Measurements from ENCODE around the gene AGAP1. TPM values are rescaled to one million over a fixed set of nuclear protein-coding genes. Genes with fewer than 3 reads are reported as not detected.

The AGAP1 gene
- total RNA-seq, 1 donor from 2014 or later: 39.4 TPM

- DNase-seq (ENCODE audit: low read depth) (no peak), FAIRE-seq (no peak)
- Histone ChIP-seq H3K27me3 (ENCODE audit: insufficient read depth, low read length) (no peaks in the 10 kb centered on the region), H2AFZ (ENCODE audit: low read depth, low read length) (no peak overlapping the region), H3K9me3 (ENCODE audit: insufficient read depth, low read depth, low read length) (no peaks in the 10 kb centered on the region), H4K20me1 (ENCODE audit: insufficient read depth, low read length) (peaks cover 74% of the 10 kb centered on the region), H3K79me2 (ENCODE audit: insufficient read depth, low read length) (peaks cover 11% of the 10 kb centered on the region), H3K4me1 (ENCODE audit: insufficient read depth, low read length) (no peaks in the 10 kb centered on the region), H3K36me3 (ENCODE audit: insufficient read depth, low read length) (no peaks in the 10 kb centered on the region), H3K4me2 (ENCODE audit: low read length) (no peak overlapping the region), H3K27ac (ENCODE audit: low read depth, low read length) (no peak overlapping the region), H3K9ac (ENCODE audit: low read length) (no peak overlapping the region), H3K4me3 (ENCODE audit: insufficient read depth, low read depth, low read length) (no peak overlapping the region)
- H3K36me3 Mint-ChIP-seq (ENCODE audit: low read depth, unreplicated experiment): peaks cover 3% of the 10 kb centered on the region
- H3K4me3 Mint-ChIP-seq (ENCODE audit: unreplicated experiment): no peak overlapping the region
- H3K9me3 Mint-ChIP-seq (ENCODE audit: unreplicated experiment): no peaks in the 10 kb centered on the region
- H3K4me1 Mint-ChIP-seq (ENCODE audit: low read depth, unreplicated experiment): peaks cover 14% of the 10 kb centered on the region
- no peaks in the 10 kb centered on the region for H3K27me3 Mint-ChIP-seq (ENCODE audit: low read depth, unreplicated experiment)
- TF ChIP-seq EZH2 (IDR thresholded peaks at IDR 0.05; ENCODE audit: insufficient read depth, low read length) (no peak), CTCF (IDR thresholded peaks at IDR 0.05; ENCODE audit: insufficient read depth, low read depth, low read length) (no peak)
- H3K27ac Mint-ChIP-seq (ENCODE audit: unreplicated experiment): peak overlapping the region; percentile 58
Measured at GRCh38 chr2:235694721-235695601, 201.1 kb downstream of the AGAP1 start.

GRCh38 chr2:235695602-235695895 is 201.7 kb downstream of the AGAP1 start:
- Histone ChIP-seq H3K9me3 (ENCODE audit: insufficient read depth, low read depth, low read length) (no peaks in the 10 kb centered on the region), H3K9ac (ENCODE audit: low read length) (no peak overlapping the region), H3K27me3 (ENCODE audit: insufficient read depth, low read length) (no peaks in the 10 kb centered on the region), H3K4me2 (ENCODE audit: low read length) (no peak overlapping the region), H3K36me3 (ENCODE audit: insufficient read depth, low read length) (no peaks in the 10 kb centered on the region), H3K4me1 (ENCODE audit: insufficient read depth, low read length) (no peaks in the 10 kb centered on the region), H3K4me3 (ENCODE audit: insufficient read depth, low read depth, low read length) (no peak overlapping the region), H4K20me1 (ENCODE audit: insufficient read depth, low read length) (peaks cover 73% of the 10 kb centered on the region), H3K27ac (ENCODE audit: low read depth, low read length) (no peak overlapping the region), H2AFZ (ENCODE audit: low read depth, low read length) (no peak overlapping the region), H3K79me2 (ENCODE audit: insufficient read depth, low read length) (peaks cover 11% of the 10 kb centered on the region)
- FAIRE-seq (no peak), DNase-seq (ENCODE audit: low read depth) (no peak)
- Mint-ChIP-seq H3K27me3 (ENCODE audit: low read depth, unreplicated experiment) (no peaks in the 10 kb centered on the region), H3K27ac (ENCODE audit: unreplicated experiment) (peak overlapping the region; percentile 43), H3K4me3 (ENCODE audit: unreplicated experiment) (no peak overlapping the region), H3K36me3 (ENCODE audit: low read depth, unreplicated experiment) (peaks cover 3% of the 10 kb centered on the region), H3K4me1 (ENCODE audit: low read depth, unreplicated experiment) (peaks cover 14% of the 10 kb centered on the region), H3K9me3 (ENCODE audit: unreplicated experiment) (no peaks in the 10 kb centered on the region)
- TF ChIP-seq CTCF (IDR thresholded peaks at IDR 0.05; ENCODE audit: insufficient read depth, low read depth, low read length) (no peak), EZH2 (IDR thresholded peaks at IDR 0.05; ENCODE audit: insufficient read depth, low read length) (no peak)

GRCh38 chr2:235697041-235697440 is 203.2 kb downstream of the AGAP1 start:
- peaks cover 7% of the 10 kb centered on the region for H3K79me2 ChIP-seq (ENCODE audit: insufficient read depth, low read length)
- TF ChIP-seq EZH2 (IDR thresholded peaks at IDR 0.05; ENCODE audit: insufficient read depth, low read length): no peak
- TF ChIP-seq CTCF (IDR thresholded peaks at IDR 0.05; ENCODE audit: insufficient read depth, low read depth, low read length): no peak
- H3K4me2 ChIP-seq (ENCODE audit: low read length): no peak overlapping the region
- no peaks in the 10 kb centered on the region for H3K27me3 ChIP-seq (ENCODE audit: insufficient read depth, low read length)
- no peaks in the 10 kb centered on the region for H3K4me1 ChIP-seq (ENCODE audit: insufficient read depth, low read length)
- H3K27ac Mint-ChIP-seq (ENCODE audit: unreplicated experiment): no peak overlapping the region
- H3K4me3 Mint-ChIP-seq (ENCODE audit: unreplicated experiment): no peak overlapping the region
- peaks cover 3% of the 10 kb centered on the region for H3K36me3 Mint-ChIP-seq (ENCODE audit: low read depth, unreplicated experiment)
- no peak for DNase-seq (ENCODE audit: low read depth)
- H3K9me3 ChIP-seq (ENCODE audit: insufficient read depth, low read depth, low read length): no peaks in the 10 kb centered on the region
- H2AFZ ChIP-seq (ENCODE audit: low read depth, low read length): no peak overlapping the region
- no peak overlapping the region for H3K9ac ChIP-seq (ENCODE audit: low read length)
- H4K20me1 ChIP-seq (ENCODE audit: insufficient read depth, low read length): peaks cover 67% of the 10 kb centered on the region
- no peaks in the 10 kb centered on the region for H3K9me3 Mint-ChIP-seq (ENCODE audit: unreplicated experiment)
- no peaks in the 10 kb centered on the region for H3K36me3 ChIP-seq (ENCODE audit: insufficient read depth, low read length)
- H3K27me3 Mint-ChIP-seq (ENCODE audit: low read depth, unreplicated experiment): no peaks in the 10 kb centered on the region
- no peak overlapping the region for H3K4me3 ChIP-seq (ENCODE audit: insufficient read depth, low read depth, low read length)
- no peak for FAIRE-seq
- H3K4me1 Mint-ChIP-seq (ENCODE audit: low read depth, unreplicated experiment): peaks cover 18% of the 10 kb centered on the region
- H3K27ac ChIP-seq (ENCODE audit: low read depth, low read length): no peak overlapping the region
